SK-N-SH (cell line): ENCODE measurements around the gene SERPINB2.

Experiments
- EZH2phosphoT487 ChIP-seq: fragments of 200-600 bp; sonication (generic); IDR thresholded peaks from 2 replicates; pipeline ENCODE4 v1.6.1; 2017; ENCODE audit warnings: low read depth, mixed run types, mild to moderate bottlenecking, antibody characterized with exemption, moderate library complexity, borderline replicate concordance
- TF ChIP-seq, protein P1 (sequence below): fragments of 200-600 bp; sonication (generic); IDR thresholded peaks from 2 replicates; pipeline ENCODE4 v1.6.1; 2017; ENCODE audit warnings: antibody characterized with exemption, mild to moderate bottlenecking, moderate library complexity
- TF ChIP-seq, protein P2 (sequence below): fragments of 150-350 bp; IDR thresholded peaks from 2 replicates; pipeline ENCODE4 v1.6.1; 2017; ENCODE audit warnings: antibody characterized with exemption, low read length, low read depth, borderline replicate concordance

DNA sequence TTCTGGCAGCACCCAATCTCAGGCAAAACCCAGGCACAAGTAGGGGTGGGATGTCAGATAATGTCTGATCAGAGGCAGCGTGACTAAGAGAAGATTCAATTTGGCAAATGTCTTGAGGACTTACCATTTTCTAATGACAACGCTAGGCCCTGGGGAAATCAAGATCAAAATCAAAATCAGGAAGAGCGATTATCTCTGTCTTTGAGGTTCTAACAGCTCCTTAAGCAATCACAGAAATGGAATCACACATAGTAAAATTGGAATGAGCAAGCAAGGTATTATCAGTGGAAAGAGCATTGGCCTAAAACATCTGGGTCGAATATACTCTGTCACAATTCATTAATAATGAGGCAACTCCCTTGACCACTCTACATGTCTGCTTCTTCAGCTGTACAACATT lies 8.6 kb upstream of the SERPINB2 start:
- TF ChIP-seq, protein P1, sequence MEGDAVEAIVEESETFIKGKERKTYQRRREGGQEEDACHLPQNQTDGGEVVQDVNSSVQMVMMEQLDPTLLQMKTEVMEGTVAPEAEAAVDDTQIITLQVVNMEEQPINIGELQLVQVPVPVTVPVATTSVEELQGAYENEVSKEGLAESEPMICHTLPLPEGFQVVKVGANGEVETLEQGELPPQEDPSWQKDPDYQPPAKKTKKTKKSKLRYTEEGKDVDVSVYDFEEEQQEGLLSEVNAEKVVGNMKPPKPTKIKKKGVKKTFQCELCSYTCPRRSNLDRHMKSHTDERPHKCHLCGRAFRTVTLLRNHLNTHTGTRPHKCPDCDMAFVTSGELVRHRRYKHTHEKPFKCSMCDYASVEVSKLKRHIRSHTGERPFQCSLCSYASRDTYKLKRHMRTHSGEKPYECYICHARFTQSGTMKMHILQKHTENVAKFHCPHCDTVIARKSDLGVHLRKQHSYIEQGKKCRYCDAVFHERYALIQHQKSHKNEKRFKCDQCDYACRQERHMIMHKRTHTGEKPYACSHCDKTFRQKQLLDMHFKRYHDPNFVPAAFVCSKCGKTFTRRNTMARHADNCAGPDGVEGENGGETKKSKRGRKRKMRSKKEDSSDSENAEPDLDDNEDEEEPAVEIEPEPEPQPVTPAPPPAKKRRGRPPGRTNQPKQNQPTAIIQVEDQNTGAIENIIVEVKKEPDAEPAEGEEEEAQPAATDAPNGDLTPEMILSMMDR = no peak
- TF ChIP-seq, protein P2, sequence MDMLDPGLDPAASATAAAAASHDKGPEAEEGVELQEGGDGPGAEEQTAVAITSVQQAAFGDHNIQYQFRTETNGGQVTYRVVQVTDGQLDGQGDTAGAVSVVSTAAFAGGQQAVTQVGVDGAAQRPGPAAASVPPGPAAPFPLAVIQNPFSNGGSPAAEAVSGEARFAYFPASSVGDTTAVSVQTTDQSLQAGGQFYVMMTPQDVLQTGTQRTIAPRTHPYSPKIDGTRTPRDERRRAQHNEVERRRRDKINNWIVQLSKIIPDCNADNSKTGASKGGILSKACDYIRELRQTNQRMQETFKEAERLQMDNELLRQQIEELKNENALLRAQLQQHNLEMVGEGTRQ = no peak
- TF ChIP-seq EZH2phosphoT487 = no peak
